HG03139 (cell line): ENCODE measurements around the gene KRTAP4-6.
"Not testable (repeated sequence)": the region's sequence is repeated elsewhere in the genome, so short reads cannot be mapped to it uniquely, and the experiment has no call there.

Experiments
- ATAC-seq: cut with Tn5 transposase; IDR thresholded peaks from one replicate; pipeline ENCODE4 v1.9.1; 2021; ENCODE audit not compliant: unreplicated experiment

The KRTAP4-6 gene

GRCh38 chr17:41140360-41141131 is at the start of gene KRTAP4-6:
TSS of gene KRTAP4-6 (minus strand) at chr17:41140544. CDS start at chr17:41140487, 57 bp downstream.
- ATAC-seq: no peak

DNA sequence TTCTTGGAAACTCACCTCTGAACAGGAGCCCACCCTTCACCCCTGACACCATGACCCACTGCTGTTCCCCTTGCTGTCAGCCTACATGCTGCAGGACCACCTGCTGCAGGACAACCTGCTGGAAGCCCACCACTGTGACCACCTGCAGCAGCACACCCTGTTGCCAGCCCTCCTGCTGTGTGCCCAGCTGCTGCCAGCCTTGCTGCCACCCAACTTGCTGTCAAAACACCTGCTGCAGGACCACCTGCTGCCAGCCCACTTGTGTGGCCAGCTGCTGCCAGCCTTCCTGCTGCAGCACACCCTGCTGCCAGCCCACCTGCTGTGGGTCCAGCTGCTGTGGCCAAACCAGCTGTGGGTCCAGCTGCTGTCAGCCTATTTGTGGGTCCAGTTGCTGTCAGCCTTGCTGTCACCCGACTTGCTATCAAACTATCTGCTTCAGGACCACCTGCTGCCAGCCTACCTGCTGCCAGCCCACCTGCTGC is 49.5 kb upstream of the KRTAP4-6 start, which contains the start of gene KRTAP9-1:
KRTAP9-1 (plus strand) TSS at position 51 of the 482 bp plus-strand sequence; CDS start at position 51, 0 bp downstream.
- ATAC-seq: not testable (repeated sequence)

DNA sequence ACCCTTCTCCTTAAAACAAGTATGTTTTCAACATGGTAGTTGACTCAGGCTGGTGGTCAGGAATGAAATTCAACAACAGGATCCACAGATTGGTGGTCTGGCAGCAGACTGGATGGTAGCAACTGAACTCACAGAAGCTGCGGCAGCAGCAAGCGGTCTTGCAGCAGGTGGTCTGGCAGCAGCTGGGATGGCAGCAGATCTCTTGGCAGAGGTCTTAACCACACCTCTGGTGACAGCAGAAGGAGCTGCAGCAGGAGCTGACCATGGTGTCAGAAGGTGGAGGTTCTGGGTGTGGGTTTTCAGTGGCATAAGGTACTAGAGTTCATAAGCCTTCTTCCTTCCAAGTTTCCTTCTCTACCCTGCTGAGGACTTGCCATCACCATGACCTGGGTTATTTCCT is 46.5 kb upstream of the KRTAP4-6 start:
- no peak for ATAC-seq

GRCh38 chr17:41185001-41185400 is 44.7 kb upstream of the KRTAP4-6 start:
- no peak for ATAC-seq

DNA sequence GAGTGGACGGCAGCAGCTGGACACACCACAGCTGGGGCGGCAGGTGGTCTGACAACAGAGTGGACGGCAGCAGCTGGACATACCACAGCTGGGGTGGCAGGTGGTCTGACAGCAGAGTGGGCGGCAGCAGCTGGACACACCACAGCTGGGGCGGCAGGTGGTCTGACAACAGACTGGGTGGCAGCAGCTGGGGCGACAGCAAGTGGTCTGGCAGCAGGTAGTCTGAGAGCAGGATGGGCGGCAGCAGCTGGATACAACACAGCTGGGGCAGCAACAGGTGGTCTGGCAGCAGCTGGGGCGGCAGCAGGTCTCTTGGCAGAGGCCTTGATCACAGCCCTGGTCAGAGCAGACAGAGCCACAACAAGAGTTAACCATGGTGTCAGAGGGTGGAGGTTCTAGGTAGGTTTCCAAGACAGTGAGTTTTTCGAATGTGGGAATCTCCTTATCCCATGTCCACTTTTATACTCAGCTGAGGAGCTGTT is 44.2 kb upstream of the KRTAP4-6 start, which contains the start of gene KRTAP4-1:
KRTAP4-1 (minus strand) TSS at position 432 of the 482 bp plus-strand sequence; CDS start at position 375, 57 bp downstream.
- ATAC-seq: no peak

DNA sequence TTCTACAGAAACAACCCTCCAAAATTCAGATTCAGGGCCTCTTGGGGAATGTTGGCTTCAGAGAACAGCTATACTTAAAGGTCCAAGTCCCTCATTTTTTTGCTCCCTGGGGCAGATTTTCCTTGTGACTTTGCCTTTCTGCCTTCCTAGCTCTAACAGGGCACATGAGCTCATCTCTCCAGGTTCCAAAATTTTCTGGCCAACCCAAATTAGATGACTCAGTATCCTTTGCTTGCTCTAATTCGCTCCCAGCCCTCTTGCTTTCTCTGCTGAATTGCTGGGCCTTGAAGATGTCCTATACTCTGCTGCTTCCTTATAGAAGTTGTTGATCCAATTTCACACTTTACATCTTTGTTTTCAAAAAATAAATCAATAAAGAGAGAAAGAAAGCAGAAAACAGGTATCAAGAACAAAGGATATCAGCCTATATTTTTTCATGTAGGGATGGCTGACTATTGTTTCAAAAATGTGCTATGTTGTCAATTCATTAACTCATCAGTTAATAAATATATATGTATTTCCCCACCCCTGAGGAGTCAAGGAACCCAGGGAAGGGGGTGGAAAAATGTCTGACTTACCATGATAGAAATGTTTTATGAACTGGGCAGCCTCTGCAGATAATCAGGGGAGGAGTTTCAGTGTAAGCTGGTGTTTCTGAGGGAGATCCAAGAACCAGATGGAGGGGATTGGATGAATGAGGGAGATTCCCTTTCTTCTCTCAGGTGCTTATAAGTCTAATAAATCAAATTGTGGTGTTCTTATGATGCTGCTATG is 38.7 kb upstream of the KRTAP4-6 start:
- no peak for ATAC-seq

DNA sequence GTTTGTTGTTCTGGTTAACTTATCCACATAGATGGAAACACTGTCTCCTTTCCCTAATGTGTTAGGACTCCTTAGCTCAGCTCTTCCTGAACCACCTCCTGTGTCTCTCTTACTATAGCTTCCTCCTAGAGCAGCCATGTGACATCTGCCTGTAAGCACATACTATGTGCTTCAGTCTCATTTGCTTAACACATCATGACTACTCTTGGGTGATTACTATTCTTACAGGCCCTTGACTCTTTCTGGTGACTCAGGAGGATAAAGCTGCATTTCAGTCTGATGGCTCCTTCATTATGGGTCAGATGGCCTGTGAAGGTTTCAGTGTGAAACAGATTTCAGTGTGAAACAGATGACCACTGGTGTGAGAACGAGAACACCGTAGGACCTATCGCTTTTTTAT is 38.0 kb upstream of the KRTAP4-6 start:
- ATAC-seq: no peak

- no peak for ATAC-seq
These were observed 37.5 kb upstream of the KRTAP4-6 start, which contains the start of gene KRTAP4-2 for GRCh38 chr17:41177727-41178271. TSS of gene KRTAP4-2 (minus strand) at chr17:41178221. CDS start at chr17:41178164, 57 bp downstream.

DNA sequence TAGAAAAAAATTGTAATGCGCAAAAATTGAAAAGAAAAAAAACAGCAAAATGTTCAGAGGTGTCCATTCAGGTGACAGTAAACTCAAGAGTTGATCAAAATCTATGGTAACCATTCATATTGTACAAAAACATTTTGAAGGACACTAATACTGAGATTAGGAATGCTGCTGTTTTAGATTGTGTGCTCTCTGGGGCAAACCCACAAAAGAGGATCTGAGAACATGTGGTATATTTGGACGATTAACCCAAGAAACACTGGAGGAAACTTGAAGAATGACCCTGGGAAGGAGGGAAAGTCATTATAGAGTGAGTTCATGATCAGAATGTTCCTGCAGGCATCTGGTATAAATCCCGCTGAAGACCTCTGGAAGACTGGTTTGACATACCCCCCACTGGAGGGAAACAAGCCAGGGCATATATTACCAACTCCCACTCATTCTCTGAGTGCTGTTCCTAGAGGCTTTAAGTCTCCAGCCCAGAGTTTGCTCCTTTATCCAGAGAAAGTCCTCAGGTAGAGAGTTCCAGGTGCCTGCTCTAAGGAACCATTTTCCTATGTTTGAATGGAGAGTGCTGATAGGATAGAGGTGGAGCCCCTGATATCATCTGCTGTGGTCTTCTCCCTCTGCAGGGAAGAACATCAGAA is 36.5 kb upstream of the KRTAP4-6 start:
- no peak for ATAC-seq

GRCh38 chr17:41171886-41172285 is 31.5 kb upstream of the KRTAP4-6 start:
- no peak for ATAC-seq

DNA sequence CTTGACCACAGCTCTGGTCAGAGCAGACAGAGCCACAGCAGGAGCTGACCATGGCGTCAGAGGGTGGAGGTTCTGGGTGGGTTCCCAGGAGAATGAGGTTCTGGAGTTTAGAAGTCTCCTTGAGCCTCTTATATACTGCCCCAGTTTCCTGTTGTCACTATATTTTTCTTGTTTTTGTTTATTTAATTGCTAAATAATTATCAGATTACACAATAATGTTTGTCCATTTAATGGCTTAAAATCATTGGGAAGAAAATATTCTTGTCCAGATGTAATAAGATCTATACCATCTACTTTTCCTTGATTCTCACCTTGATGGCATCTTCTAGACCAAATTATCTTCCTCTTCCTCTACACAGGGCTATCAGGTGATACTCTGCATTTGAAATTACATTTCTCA is 27.8 kb upstream of the KRTAP4-6 start, which contains the start of gene KRTAP4-3:
KRTAP4-3 (minus strand) TSS at position 101 of the 400 bp plus-strand sequence; CDS start at position 52, 49 bp downstream.
- no peak for ATAC-seq

DNA sequence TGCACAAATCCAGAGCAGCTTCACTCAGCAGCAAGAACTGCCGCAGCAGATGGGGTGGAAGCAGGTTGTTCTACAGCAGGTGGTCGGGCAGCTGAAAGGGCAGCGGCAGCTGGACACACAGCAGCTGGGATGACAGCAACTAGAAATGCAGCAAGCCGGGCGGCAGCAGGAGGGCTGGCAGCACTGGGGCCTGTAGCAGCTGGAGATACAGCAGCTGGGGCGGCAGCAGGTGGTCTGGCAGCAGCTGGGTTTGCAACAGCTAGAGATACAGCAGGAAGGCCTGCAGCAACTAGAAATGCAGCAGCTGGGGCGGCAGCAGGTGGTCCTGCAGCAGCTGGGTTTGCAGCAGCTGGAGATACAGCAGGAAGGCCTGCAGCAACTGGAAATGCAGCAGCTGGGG is 27.2 kb upstream of the KRTAP4-6 start:
- ATAC-seq: no peak

DNA sequence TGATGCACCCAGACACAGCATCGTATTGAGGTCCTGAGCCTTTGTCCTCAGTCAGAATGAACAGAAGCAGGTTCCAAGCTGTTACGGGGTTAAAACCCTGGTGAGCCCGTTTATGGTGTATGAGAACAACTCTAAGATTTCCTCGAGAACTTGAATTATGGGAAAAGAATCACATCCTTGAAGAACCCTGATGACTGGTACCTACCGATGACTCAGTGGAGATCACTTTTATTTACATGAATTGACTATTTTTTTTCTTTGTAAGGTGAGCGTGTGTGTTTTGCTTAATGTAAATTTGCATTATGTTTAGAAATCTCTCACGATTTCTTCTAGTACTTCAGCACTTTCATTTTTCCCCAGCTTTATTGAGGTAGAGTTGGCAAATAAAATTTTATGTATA is 23.5 kb upstream of the KRTAP4-6 start:
- ATAC-seq: no peak

- no peak for ATAC-seq
These were observed 20.3 kb upstream of the KRTAP4-6 start, which contains the start of gene KRTAP4-4 for GRCh38 chr17:41160648-41161047. TSS of gene KRTAP4-4 (minus strand) at chr17:41160748. CDS start at chr17:41160691, 57 bp downstream.

- ATAC-seq: not testable (repeated sequence)
These were observed 19.8 kb upstream of the KRTAP4-6 start for GRCh38 chr17:41160190-41160589.

DNA sequence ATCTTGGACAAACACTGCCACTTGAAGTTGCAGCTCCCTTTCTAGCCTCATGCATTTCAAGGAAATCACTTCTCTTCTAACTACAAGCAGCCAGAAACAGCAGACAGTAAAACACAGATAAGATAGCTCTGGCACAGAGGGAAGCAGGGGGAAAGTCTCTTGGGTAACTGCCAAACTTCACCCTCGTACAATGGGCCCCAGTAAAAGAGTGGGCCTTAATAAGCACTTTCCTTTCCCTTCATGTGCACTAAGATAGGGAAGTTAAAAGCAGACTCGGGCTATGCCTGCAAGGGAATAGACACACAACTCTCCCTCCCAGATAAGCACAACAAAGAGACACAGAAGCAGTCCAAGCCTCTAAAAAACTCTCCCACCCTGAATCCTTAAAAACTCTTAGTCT is 13.5 kb upstream of the KRTAP4-6 start:
- ATAC-seq: no peak

DNA sequence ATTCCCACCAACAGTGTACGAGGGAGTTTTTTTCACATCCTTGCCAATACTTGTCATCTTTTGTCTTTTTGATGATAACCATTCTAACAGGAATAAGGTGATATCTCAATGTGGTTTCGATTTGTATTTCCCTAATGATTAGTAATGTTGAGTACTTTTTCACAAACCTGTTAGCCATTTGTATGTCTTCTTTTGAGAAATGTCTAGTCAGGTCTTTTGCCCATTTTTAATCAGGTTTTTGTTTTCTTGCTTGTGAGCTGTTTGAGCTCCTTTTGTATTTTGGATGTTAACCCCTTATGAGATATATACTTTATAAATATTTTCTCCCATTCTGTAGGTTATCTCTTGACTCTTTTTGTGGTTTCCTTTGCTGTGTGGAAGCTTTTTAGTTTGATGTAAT is 11.2 kb upstream of the KRTAP4-6 start:
- no peak for ATAC-seq

GRCh38 chr17:41150026-41150425 is 9.7 kb upstream of the KRTAP4-6 start:
- no peak for ATAC-seq

DNA sequence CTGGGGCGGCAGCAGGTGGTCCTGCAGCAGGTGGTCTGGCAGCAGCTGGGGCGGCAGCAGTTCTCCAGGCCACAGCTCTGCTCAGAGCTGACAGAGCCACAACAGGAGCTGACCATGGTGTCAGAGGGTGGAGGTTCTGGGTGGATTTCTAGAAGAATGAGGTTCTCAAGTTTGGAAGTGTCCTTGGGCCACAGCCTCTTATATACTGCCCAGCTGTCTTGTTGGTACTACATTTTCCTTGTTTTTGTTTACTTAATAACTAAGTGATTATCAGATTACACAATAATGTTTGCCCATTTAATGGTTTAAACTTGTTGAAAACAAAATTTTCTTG is 9.3 kb upstream of the KRTAP4-6 start, which contains the start of gene KRTAP4-5:
KRTAP4-5 (minus strand) TSS at position 174 of the 334 bp plus-strand sequence; CDS start at position 116, 58 bp downstream.
- no peak for ATAC-seq

- ATAC-seq: not testable (repeated sequence)
These were observed 8.8 kb upstream of the KRTAP4-6 start for GRCh38 chr17:41148971-41149651.
